ENCODE results near the gene FGR.

- TF ChIP-seq ZSCAN29 (CRISPR knock-in tag; conservative IDR thresholded peaks at IDR 0.05), result no peak
- no peak for TF ChIP-seq POLR2A (IDR thresholded peaks at IDR 0.05; ENCODE audit: insufficient read depth in 1 of 2, low read depth in 2 of 2, low read length in 2 of 2)
- TF ChIP-seq U2AF2 (IDR thresholded peaks at IDR 0.05; ENCODE audit: low read depth, low read length), result no peak
- no peak for TF ChIP-seq CTCF (CRISPR knock-in tag; IDR thresholded peaks at IDR 0.05)
- TF ChIP-seq TGIF2 (CRISPR knock-in tag; IDR thresholded peaks at IDR 0.05), result no peak
Measured at GRCh38 chr1:27577504-27578188, 57.3 kb downstream of the FGR start.
